Measurements from ENCODE around the gene PDS5A.
"Not testable (repeated sequence)": the region's sequence is repeated elsewhere in the genome, so short reads cannot be mapped to it uniquely, and the experiment has no call there.

PDS5A gene

GRCh38 chr4:39838431-39838830 is 139.3 kb downstream of the PDS5A start:
- not testable (repeated sequence) for DNase-seq (ENCODE audit: low spot score)

DNA sequence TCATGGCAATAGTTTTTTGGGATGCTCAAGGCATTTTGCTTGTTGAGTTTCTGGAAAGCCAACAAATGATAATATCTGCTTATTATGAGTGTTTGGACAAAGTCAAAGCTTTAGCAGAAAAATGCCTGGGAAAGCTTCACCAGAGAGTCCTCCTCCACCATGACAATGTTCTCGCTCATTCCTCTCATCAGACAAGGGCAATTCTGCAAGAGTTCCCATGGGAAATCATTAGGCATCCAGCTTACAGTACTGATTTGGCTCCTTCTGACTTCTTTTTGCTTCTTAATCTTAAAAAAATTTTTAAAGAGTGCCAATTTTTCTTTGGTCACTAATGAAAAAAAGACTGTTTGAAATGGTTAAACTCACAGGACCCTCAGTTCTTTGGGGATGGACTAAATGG is 143.4 kb downstream of the PDS5A start:
- no peak for DNase-seq (ENCODE audit: low spot score)

- no peak for DNase-seq (ENCODE audit: low spot score)
Measured at GRCh38 chr4:39825741-39826231, 151.9 kb downstream of the PDS5A start.

GRCh38 chr4:39825090-39825489 is 152.6 kb downstream of the PDS5A start:
- DNase-seq (ENCODE audit: low spot score): no peak

DNA sequence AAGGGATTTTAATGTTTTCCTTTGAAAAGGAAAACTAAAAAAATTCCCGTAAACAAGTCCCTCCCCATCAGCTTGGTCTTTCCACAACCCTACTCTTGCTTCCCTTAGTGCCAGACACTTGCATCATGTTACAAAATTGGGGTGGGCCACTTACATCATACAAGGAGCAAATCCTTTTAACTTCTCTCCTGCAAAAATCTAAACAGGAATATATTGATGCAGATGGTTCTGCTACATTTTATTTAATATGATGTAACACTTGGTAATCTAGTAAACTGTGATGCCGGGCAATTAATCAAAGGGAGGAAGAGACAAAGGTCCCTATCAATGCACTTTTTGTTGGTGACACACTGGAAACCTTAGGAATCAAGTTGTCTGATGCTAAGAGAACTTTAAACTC is 154.5 kb downstream of the PDS5A start:
- DNase-seq (ENCODE audit: low spot score): no peak

- no peak for DNase-seq (ENCODE audit: low spot score)
Measured at GRCh38 chr4:39822662-39823061, 155.0 kb downstream of the PDS5A start.

GRCh38 chr4:39821951-39822350 is 155.8 kb downstream of the PDS5A start:
- DNase-seq (ENCODE audit: low spot score): no peak

DNA sequence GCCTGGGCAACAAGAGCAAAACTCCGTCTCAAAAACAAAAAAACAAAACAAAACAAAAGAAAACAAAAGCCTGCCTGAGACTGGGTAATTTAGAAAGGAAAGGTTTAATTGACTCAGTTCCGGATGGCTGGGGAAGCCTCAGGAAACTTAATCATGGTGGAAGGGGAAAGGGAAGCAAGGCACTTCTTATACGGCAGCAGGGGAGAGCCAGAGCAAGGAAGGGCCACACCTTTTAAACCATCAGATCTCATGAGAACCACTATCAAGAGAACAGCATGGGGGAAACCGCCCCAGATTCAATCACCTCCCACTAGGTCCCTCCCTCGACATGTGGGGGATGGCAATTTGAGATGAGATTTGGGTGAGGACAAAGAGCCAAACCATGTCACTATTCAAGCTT is 157.5 kb downstream of the PDS5A start:
- DNase-seq (ENCODE audit: low spot score): no peak

GRCh38 chr4:39818646-39819045 is 159.1 kb downstream of the PDS5A start:
- no peak for DNase-seq (ENCODE audit: low spot score)

- DNase-seq (ENCODE audit: low spot score): no peak
Measured at GRCh38 chr4:39814403-39815185, 163.1 kb downstream of the PDS5A start.

DNA sequence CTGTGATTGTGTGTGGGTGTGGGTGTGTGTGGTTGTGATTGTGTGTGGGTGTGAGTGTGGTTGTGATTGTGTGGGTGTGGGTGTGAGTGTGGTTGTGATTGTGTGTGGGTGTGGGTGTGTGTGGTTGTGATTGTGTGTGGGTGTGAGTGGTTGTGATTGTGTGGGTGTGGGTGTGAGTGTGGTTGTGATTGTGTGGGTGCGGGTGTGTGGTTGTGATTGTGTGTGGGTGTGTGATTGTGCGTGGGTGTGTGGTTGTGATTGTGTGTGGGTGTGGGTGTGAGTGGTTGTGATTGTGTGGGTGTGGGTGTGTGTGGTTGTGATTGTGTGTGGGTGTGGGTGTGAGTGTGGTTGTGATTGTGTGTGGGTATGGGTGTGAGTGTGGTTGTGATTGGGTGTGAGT is 163.9 kb downstream of the PDS5A start:
- DNase-seq (ENCODE audit: low spot score): not testable (repeated sequence)

- not testable (repeated sequence) for DNase-seq (ENCODE audit: low spot score)
Measured at GRCh38 chr4:39813033-39813432, 164.7 kb downstream of the PDS5A start.

DNA sequence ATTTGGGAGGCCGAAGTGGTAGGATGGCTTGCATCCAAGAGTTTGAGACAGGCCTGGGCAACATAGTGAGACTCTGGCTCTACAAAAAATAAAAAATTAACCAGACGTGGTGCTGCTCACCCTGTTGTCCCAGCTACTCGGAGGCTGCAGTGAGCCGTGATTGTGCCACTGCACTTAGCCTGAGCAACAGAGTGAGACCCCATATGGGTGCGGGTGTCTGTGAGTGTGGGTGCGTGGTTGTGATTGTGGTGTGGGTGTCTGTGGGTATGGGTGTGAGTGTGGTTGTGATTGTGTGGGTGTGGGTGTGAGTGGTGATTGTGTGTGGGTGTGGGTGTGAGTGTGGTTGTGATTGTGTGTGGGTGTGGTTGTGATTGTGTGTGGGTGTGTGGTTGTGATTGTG is 165.2 kb downstream of the PDS5A start:
- DNase-seq (ENCODE audit: low spot score): no peak

DNA sequence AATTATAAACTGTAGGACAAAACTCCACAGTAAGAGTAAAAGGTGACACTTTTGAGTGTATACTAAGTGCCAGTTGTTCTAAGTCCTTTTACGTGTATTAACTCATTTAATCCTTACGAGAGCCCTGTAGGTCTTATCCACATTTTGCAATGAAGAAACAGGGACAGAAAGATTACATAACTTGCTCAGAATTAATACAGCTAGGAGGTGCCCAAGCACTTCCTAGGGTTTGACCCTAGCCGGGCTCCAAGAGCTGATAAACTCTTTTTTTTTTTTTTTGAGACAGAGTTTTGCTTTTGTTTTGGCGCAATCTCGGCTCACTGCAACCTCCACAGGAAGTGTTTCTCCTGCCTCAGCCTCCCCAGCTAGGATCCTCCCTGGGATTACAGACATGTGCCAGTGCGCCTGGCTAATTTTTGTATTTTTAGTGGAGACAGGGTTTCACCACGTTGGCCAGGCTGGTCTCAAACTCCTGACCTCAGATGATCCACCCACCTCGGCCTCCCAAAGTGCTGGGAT is 169.4 kb downstream of the PDS5A start:
- DNase-seq (ENCODE audit: low spot score): no peak

GRCh38 chr4:39802005-39802404 is 175.7 kb downstream of the PDS5A start:
- DNase-seq (ENCODE audit: low spot score): no peak

DNA sequence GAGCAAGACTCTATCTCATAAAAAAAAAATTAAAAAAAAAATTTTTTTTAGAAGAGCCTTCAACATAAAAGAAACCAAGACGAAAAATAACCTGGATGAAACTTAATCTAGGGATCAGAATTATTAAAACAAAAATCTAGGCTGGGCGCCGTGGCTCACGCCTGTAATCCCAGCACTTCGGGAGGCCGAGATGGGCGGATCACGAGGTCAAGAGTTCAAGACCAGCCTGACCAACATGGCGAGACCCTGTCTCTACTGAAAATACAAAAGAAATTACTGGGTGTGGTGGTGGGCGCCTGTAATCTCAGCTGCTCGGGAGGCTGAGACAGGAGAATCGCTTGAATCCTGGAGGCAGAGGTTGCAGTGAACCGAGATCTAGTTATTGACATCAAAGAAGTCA is 184.7 kb downstream of the PDS5A start:
- DNase-seq (ENCODE audit: low spot score): not testable (repeated sequence)

- DNase-seq (ENCODE audit: low spot score): no peak
Measured at GRCh38 chr4:39792529-39792928, 185.2 kb downstream of the PDS5A start.

GRCh38 chr4:39792128-39792527 is 185.6 kb downstream of the PDS5A start:
- no peak for DNase-seq (ENCODE audit: low spot score)

GRCh38 chr4:39786838-39787237 is 190.9 kb downstream of the PDS5A start:
- DNase-seq (ENCODE audit: low spot score): no peak

GRCh38 chr4:39785083-39785482 is 192.6 kb downstream of the PDS5A start:
- no peak for DNase-seq (ENCODE audit: low spot score)

GRCh38 chr4:39781988-39782387 is 195.7 kb downstream of the PDS5A start:
- DNase-seq (ENCODE audit: low spot score): not testable (repeated sequence)
